Fibroblast of lung (primary cell): ENCODE measurements around the gene KIF15. TPM values are rescaled to one million over a fixed set of nuclear protein-coding genes. Genes with fewer than 3 reads are reported as not detected.

Source experiments
- DNase-seq, 2 donors: peaks; one replicate each; pipeline versions ENCODE4 v3.0.0 to v3.0.0-alpha.2; 2010; ENCODE audit warnings: low read depth in 2 of 2
- H2AFZ ChIP-seq: 2 replicates; pipeline ENCODE4 v1.5.1; 2012; ENCODE audit warnings: low read length, control low read depth, inconsistent platforms
- H3K27ac ChIP-seq: 2 replicates; pipeline ENCODE4 v1.5.1; 2011; ENCODE audit warnings: low read length, control low read depth; ENCODE audit not compliant: insufficient read depth
- H3K27me3 ChIP-seq: 2 replicates; pipeline ENCODE4 v1.5.1; 2011; ENCODE audit warnings: mild to moderate bottlenecking, low read length; ENCODE audit not compliant: control insufficient read depth, insufficient read depth
- H3K36me3 ChIP-seq: 2 replicates; pipeline ENCODE4 v1.5.1; 2011; ENCODE audit warnings: low read length; ENCODE audit not compliant: control insufficient read depth, insufficient read depth
- H3K4me1 ChIP-seq: 2 replicates; pipeline ENCODE4 v1.5.1; 2011; ENCODE audit warnings: low read length; ENCODE audit not compliant: control insufficient read depth, insufficient read depth; ENCODE audit errors: extremely low read depth
- H3K4me2 ChIP-seq: 2 replicates; pipeline ENCODE4 v1.5.1; 2011; ENCODE audit warnings: low read length, control low read depth; ENCODE audit not compliant: insufficient read depth; ENCODE audit errors: extremely low read depth
- H3K4me3 ChIP-seq, 4 experiments: fragments of 200-600 bp in 1 of 4; sonication (generic) in 1 of 4; replicated peaks in 1 of 4; 2 replicates each; pipeline ENCODE4 v1.5.1; 2011 to 2016; ENCODE audit warnings: low read length in 4 of 4, low read depth in 3 of 4, mild to moderate bottlenecking in 3 of 4, control low read depth in 2 of 4, inconsistent platforms in 1 of 4, mixed read lengths in 1 of 4; ENCODE audit not compliant: insufficient read depth in 1 of 4; ENCODE audit errors: control extremely low read depth in 1 of 4
- H3K79me2 ChIP-seq: 2 replicates; pipeline ENCODE4 v1.5.1; 2012; ENCODE audit warnings: mild to moderate bottlenecking, low read length, inconsistent platforms; ENCODE audit not compliant: control insufficient read depth, insufficient read depth
- H3K9ac ChIP-seq: 2 replicates; pipeline ENCODE4 v1.5.1; 2011; ENCODE audit warnings: mild to moderate bottlenecking, low read length, control low read depth; ENCODE audit not compliant: insufficient read depth
- H3K9me3 ChIP-seq: 2 replicates; pipeline ENCODE4 v1.5.1; 2012; ENCODE audit warnings: low read depth, low read length; ENCODE audit not compliant: control insufficient read depth, insufficient read depth
- H4K20me1 ChIP-seq: 2 replicates; pipeline ENCODE4 v1.5.1; 2011; ENCODE audit warnings: low read length; ENCODE audit not compliant: control insufficient read depth, insufficient read depth; ENCODE audit errors: extremely low read depth
- CTCF ChIP-seq, 2 donors: IDR thresholded peaks in 1 of 2; conservative IDR thresholded peaks in 1 of 2; 1 replicate in 1 of 2; 2 replicates in 1 of 2; pipeline ENCODE4 v1.5.1; 2011 to 2012; ENCODE audit warnings: low read length in 2 of 2, control low read depth in 1 of 2, inconsistent platforms in 1 of 2, low read depth in 1 of 2, mild to moderate bottlenecking in 1 of 2
- EZH2 ChIP-seq: IDR thresholded peaks from 2 replicates; pipeline ENCODE4 v1.5.1; 2012; ENCODE audit warnings: low read length, control low read depth, mild to moderate bottlenecking; ENCODE audit errors: missing control alignments
- polyA plus RNA-seq, 2 donors: library from polyadenylated mRNA; depleted of rRNA in 1 of 2; stranded (reverse) in 1 of 2; unstranded in 1 of 2; fragments of >200 nt; gene quantifications; 2 replicates each; pipeline ENCODE4 v1.2.1, GENCODE V29; 2011 to 2012; ENCODE audit warnings: missing spikeins in 1 of 2
- total RNA-seq: library from RNA; depleted of rRNA; stranded (reverse); fragments of >200 nt; gene quantifications from 2 replicates; pipeline ENCODE4 v1.2.1, GENCODE V29; 2014

KIF15 gene
- total and polyA plus RNA-seq, 2 donors (not counting 1 experiment from before 2014, with no cell fraction given), result 3.1 to 3.8 TPM

DNA sequence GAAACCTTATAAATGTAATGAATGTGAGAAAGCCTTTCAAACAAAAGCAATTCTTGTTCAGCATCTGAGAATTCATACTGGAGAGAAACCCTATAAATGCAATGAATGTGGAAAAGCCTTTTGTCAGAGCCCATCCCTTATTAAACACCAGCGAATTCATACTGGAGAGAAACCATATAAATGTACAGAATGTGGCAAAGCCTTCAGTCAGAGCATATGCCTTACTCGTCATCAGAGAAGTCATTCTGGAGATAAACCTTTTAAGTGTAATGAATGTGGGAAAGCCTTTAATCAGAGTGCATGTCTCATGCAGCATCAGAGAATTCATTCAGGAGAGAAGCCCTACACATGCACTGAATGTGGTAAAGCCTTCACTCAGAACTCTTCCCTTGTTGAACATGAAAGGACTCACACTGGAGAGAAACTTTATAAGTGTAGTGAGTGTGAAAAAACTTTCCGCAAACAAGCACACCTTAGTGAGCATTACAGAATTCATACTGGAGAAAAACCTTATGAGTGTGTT, 26.9 kb upstream of the KIF15 start:
- H3K4me3 ChIP-seq, result no peak overlapping the region
- TF ChIP-seq CTCF (conservative IDR thresholded peaks at IDR 0.05 in 1 of 2, IDR thresholded peaks at IDR 0.05 in 1 of 2; ENCODE audit: low read depth in 1 of 2, low read length in 2 of 2), result no peak
- no peak for TF ChIP-seq EZH2
- no peaks in the 10 kb centered on the region for H3K4me1 ChIP-seq
- H3K79me2 ChIP-seq, result no peaks in the 10 kb centered on the region
- H3K4me2 ChIP-seq, result no peak overlapping the region
- H3K27me3 ChIP-seq, result no peaks in the 10 kb centered on the region
- no peaks in the 10 kb centered on the region for H3K36me3 ChIP-seq
- DNase-seq, result peak in 1 of 2 donors; percentile 4
- no peaks in the 10 kb centered on the region for H4K20me1 ChIP-seq
- H3K9ac ChIP-seq, result no peak overlapping the region
- H3K9me3 ChIP-seq, result peaks cover 2% of the 10 kb centered on the region
- no peak overlapping the region for H3K27ac ChIP-seq
- no peak overlapping the region for H2AFZ ChIP-seq

GRCh38 chr3:44761101-44761423, 532 bp upstream of the KIF15 start:
- H3K27ac ChIP-seq, result peak overlapping the region; percentile 87
- no peaks in the 10 kb centered on the region for H3K36me3 ChIP-seq
- no peaks in the 10 kb centered on the region for H3K27me3 ChIP-seq
- no peaks in the 10 kb centered on the region for H4K20me1 ChIP-seq
- peaks cover 5% of the 10 kb centered on the region for H3K4me1 ChIP-seq
- peak overlapping the region; percentile 35 for H3K9ac ChIP-seq
- peak overlapping the region; percentile 86 for H3K4me2 ChIP-seq
- H3K79me2 ChIP-seq, result peaks cover 37% of the 10 kb centered on the region
- TF ChIP-seq CTCF (conservative IDR thresholded peaks at IDR 0.05 in 1 of 2, IDR thresholded peaks at IDR 0.05 in 1 of 2; ENCODE audit: low read depth in 1 of 2, low read length in 2 of 2) (no peak), EZH2 (no peak)
- peak overlapping the region; percentile 71 to 96 (median 86) for H3K4me3 ChIP-seq
- peak overlapping the region; percentile 28 for H2AFZ ChIP-seq
- peak in 1 of 2 donors; percentile 2 for DNase-seq
- no peaks in the 10 kb centered on the region for H3K9me3 ChIP-seq

DNA sequence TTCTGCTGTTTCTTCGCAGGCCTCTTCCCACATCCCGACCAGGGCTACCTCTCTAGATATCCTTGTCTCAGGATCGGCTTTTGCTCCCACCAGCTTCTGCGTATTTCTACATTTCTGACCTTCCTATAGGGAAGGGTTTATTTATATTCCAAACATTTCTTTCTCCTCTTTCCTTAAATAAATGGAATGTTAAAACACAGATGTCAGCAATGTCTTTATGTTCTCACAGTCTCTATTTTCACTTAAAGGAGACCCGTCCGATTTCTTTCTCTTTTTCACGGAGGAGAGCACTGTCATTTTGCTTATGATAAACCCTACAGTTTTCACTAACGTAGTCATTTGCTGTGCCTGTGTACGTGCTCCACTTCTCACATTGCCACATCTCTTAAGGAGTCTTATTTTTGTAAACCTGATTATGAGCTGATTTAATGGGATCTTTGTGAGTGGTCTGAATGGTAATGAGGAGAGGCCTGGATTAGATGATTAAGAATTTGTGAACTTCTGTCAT, 630 bp downstream of the KIF15 start:
- H3K4me3 ChIP-seq, result peak overlapping the region; percentile 71 to 96 (median 86)
- H3K9me3 ChIP-seq, result no peaks in the 10 kb centered on the region
- peaks cover 44% of the 10 kb centered on the region for H3K79me2 ChIP-seq
- no peak for TF ChIP-seq EZH2
- TF ChIP-seq CTCF (conservative IDR thresholded peaks at IDR 0.05 in 1 of 2, IDR thresholded peaks at IDR 0.05 in 1 of 2; ENCODE audit: low read depth in 1 of 2, low read length in 2 of 2), result no peak
- H3K4me1 ChIP-seq, result peaks cover 5% of the 10 kb centered on the region
- peak in 1 of 2 donors; percentile 14 for DNase-seq
- H2AFZ ChIP-seq, result peak overlapping the region; percentile 96
- peak overlapping the region; percentile 41 for H3K9ac ChIP-seq
- H3K36me3 ChIP-seq, result no peaks in the 10 kb centered on the region
- no peaks in the 10 kb centered on the region for H4K20me1 ChIP-seq
- no peaks in the 10 kb centered on the region for H3K27me3 ChIP-seq
- H3K4me2 ChIP-seq, result peak overlapping the region; percentile 90
- peak overlapping the region; percentile 87 for H3K27ac ChIP-seq
